Keratinocyte (primary cell): ENCODE results near the gene DDB1. TPM values are rescaled to one million over a fixed set of nuclear protein-coding genes. Genes with fewer than 3 reads are reported as not detected.

ENCODE experiments used
- DNase-seq: peaks from one replicate; pipeline ENCODE4 v3.0.0-alpha.2; 2011; ENCODE audit warnings: low read depth, missing footprints, low spot score
- FAIRE-seq: peaks from 2 replicates; lab custom pipeline; 2011; peaks lifted over from hg19 to GRCh38; lab: Jason Lieb, UNC
- H2AFZ ChIP-seq: 2 replicates; pipeline ENCODE4 v1.6.0; 2012; ENCODE audit warnings: low read length, control low read depth, inconsistent platforms; ENCODE audit not compliant: control insufficient read depth
- H3K27ac ChIP-seq: 2 replicates; pipeline ENCODE4 v1.5.1; 2011; ENCODE audit warnings: low read length; ENCODE audit not compliant: control insufficient read depth, insufficient read depth
- H3K27me3 ChIP-seq: 3 replicates; pipeline ENCODE4 v1.6.0; 2011; ENCODE audit warnings: low read length; ENCODE audit not compliant: control insufficient read depth, insufficient read depth; ENCODE audit errors: extremely low read depth
- H3K36me3 ChIP-seq, 2 experiments: 2 replicates in 1 of 2; 3 replicates in 1 of 2; pipeline ENCODE4 v1.5.1; 2011; ENCODE audit warnings: low read length in 2 of 2, mild to moderate bottlenecking in 1 of 2; ENCODE audit not compliant: control insufficient read depth in 2 of 2, insufficient read depth in 2 of 2; ENCODE audit errors: extremely low read depth in 1 of 2
- H3K4me1 ChIP-seq: 3 replicates; pipeline ENCODE4 v1.5.1; 2011; ENCODE audit warnings: low read length; ENCODE audit not compliant: control insufficient read depth, insufficient read depth; ENCODE audit errors: extremely low read depth
- H3K4me2 ChIP-seq: 3 replicates; pipeline ENCODE4 v1.6.0; 2011; ENCODE audit warnings: low read depth, low read length; ENCODE audit not compliant: control insufficient read depth, insufficient read depth; ENCODE audit errors: extremely low read depth
- H3K4me3 ChIP-seq, 3 experiments: fragments of 200-600 bp in 1 of 3; sonication (generic) in 1 of 3; 2 replicates in 2 of 3; 3 replicates in 1 of 3; pipeline ENCODE4 v1.5.1; 2011 to 2016; ENCODE audit warnings: low read length in 3 of 3, mild to moderate bottlenecking in 3 of 3, control low read depth in 2 of 3, inconsistent platforms in 1 of 3, low read depth in 1 of 3, mixed read lengths in 1 of 3, mixed run types in 1 of 3, moderate library complexity in 1 of 3; ENCODE audit not compliant: control insufficient read depth in 2 of 3, insufficient read depth in 2 of 3; ENCODE audit errors: extremely low read depth in 1 of 3
- H3K79me2 ChIP-seq: 2 replicates; pipeline ENCODE4 v1.6.0; 2012; ENCODE audit warnings: low read length; ENCODE audit not compliant: control insufficient read depth, insufficient read depth
- H3K9ac ChIP-seq: 3 replicates; pipeline ENCODE4 v1.6.0; 2011; ENCODE audit warnings: low read length; ENCODE audit not compliant: control insufficient read depth, insufficient read depth; ENCODE audit errors: extremely low read depth
- H3K9me1 ChIP-seq: 3 replicates; pipeline ENCODE4 v1.6.0; 2011; ENCODE audit warnings: low read length; ENCODE audit not compliant: control insufficient read depth, insufficient read depth; ENCODE audit errors: extremely low read depth
- H3K9me3 ChIP-seq: 2 replicates; pipeline ENCODE4 v1.5.1; 2012; ENCODE audit warnings: low read depth, low read length; ENCODE audit not compliant: control insufficient read depth
- H4K20me1 ChIP-seq: 3 replicates; pipeline ENCODE4 v1.6.0; 2011; ENCODE audit warnings: low read length; ENCODE audit not compliant: control insufficient read depth, insufficient read depth; ENCODE audit errors: extremely low read depth
- CTCF ChIP-seq, 3 experiments: IDR thresholded peaks in 1 of 3; conservative IDR thresholded peaks in 1 of 3; optimal IDR thresholded peaks in 1 of 3; 2 replicates in 2 of 3; 3 replicates in 1 of 3; pipeline versions ENCODE3 to v1.5.1; 2011; ENCODE audit warnings: low read length in 3 of 3, mild to moderate bottlenecking in 3 of 3, moderate library complexity in 2 of 3, control low read depth in 1 of 3, inconsistent platforms in 1 of 3; ENCODE audit not compliant: insufficient read depth in 2 of 3; ENCODE audit errors: extremely low read depth in 1 of 3
- EZH2 ChIP-seq: IDR thresholded peaks from one replicate; pipeline ENCODE4 v1.6.1; 2012; ENCODE audit warnings: inconsistent platforms, mild to moderate bottlenecking, low read length, moderate library complexity
- dilution Hi-C: fragments of 300-500 bp; cut with MboI; formaldehyde crosslinking; loops from one replicate; pipeline ENCODE4 v1.7.0; 2020; ENCODE audit warnings: low sequenced_read_pairs; ENCODE audit not compliant: extremely low pct_ligation_motif_present
- polyA plus RNA-seq, 5 experiments: library from polyadenylated mRNA; depleted of rRNA in 3 of 5; stranded (reverse) in 3 of 5; stranded (forward) in 1 of 5; unstranded in 1 of 5; fragments of >200 nt; gene quantifications; 1 replicate in 1 of 5; 2 replicates in 3 of 5; 3 replicates in 1 of 5; pipeline versions ENCODE4 v1.2.1 to v1.2.3, GENCODE V29; 2011 to 2012; ENCODE audit warnings: missing spikeins in 2 of 5, low read depth in 1 of 5, low replicate concordance in 1 of 5

Gene DDB1
- polyA plus RNA-seq, 1 donor (not counting 4 experiments of a cell fraction or from before 2014, with no cell fraction given), result 187 TPM

- FAIRE-seq, result no peak
- no peak overlapping the region for H2AFZ ChIP-seq
- H3K9ac ChIP-seq, result peak overlapping the region; percentile 70
- H3K9me1 ChIP-seq, result no peaks in the 10 kb centered on the region
- H3K27me3 ChIP-seq, result no peaks in the 10 kb centered on the region
- H3K4me2 ChIP-seq, result no peak overlapping the region
- peak overlapping the region; percentile 99 for H3K27ac ChIP-seq
- dilution Hi-C loops, result no loop called here
- peaks cover 28% of the 10 kb centered on the region for H3K4me1 ChIP-seq
- H3K79me2 ChIP-seq, result peaks cover 10% of the 10 kb centered on the region
- H3K36me3 ChIP-seq, result peaks cover 25 to 45% of the 10 kb centered on the region in 2 experiments
- no peak for DNase-seq
- no peak overlapping the region for H3K4me3 ChIP-seq
- no peaks in the 10 kb centered on the region for H3K9me3 ChIP-seq
- no peak for TF ChIP-seq CTCF (optimal IDR thresholded peaks at IDR 0.05 in 1 of 3, IDR thresholded peaks at IDR 0.05 in 1 of 3, conservative IDR thresholded peaks at IDR 0.05 in 1 of 3; ENCODE audit: extremely low read depth in 1 of 3, insufficient read depth in 2 of 3, low read length in 3 of 3)
- TF ChIP-seq EZH2, result no peak
- no peaks in the 10 kb centered on the region for H4K20me1 ChIP-seq
Observed at GRCh38 chr11:61368646-61369045, 35.7 kb upstream of the DDB1 start.

- no peak for FAIRE-seq
Observed at GRCh38 chr11:61367406-61367805, 34.5 kb upstream of the DDB1 start.

More at GRCh38 chr11:61367406-61367805, 34.5 kb upstream of the DDB1 start:
- Histone ChIP-seq H2AFZ (no peak overlapping the region), H3K4me1 (peaks cover 36% of the 10 kb centered on the region), H4K20me1 (no peaks in the 10 kb centered on the region), H3K4me3 (no peak overlapping the region), H3K9ac (no peak overlapping the region), H3K27me3 (no peaks in the 10 kb centered on the region), H3K9me1 (no peaks in the 10 kb centered on the region), H3K27ac (no peak overlapping the region), H3K4me2 (no peak overlapping the region), H3K79me2 (peaks cover 21% of the 10 kb centered on the region), H3K9me3 (no peaks in the 10 kb centered on the region), H3K36me3 (peaks cover 25 to 47% of the 10 kb centered on the region in 2 experiments)
- DNase-seq, result no peak
- dilution Hi-C loops, result no loop called here
- no peak for TF ChIP-seq EZH2
- TF ChIP-seq CTCF (optimal IDR thresholded peaks at IDR 0.05 in 1 of 3, IDR thresholded peaks at IDR 0.05 in 1 of 3, conservative IDR thresholded peaks at IDR 0.05 in 1 of 3; ENCODE audit: extremely low read depth in 1 of 3, insufficient read depth in 2 of 3, low read length in 3 of 3), result no peak
